Activated CD4-positive, alpha-beta T cell treated with anti-CD3 and anti-CD28 coated beads, Interleukin-2, amount 50 U/mL, for 16 hours (primary cell): ENCODE measurements around the gene NFIX.
"Not testable (repeated sequence)": the region's sequence is repeated elsewhere in the genome, so short reads cannot be mapped to it uniquely, and the experiment has no call there.

ENCODE experiments used
- DNase-seq: peaks from one replicate; pipeline ENCODE4 v3.0.0-alpha.2; 2020

Gene NFIX

DNA sequence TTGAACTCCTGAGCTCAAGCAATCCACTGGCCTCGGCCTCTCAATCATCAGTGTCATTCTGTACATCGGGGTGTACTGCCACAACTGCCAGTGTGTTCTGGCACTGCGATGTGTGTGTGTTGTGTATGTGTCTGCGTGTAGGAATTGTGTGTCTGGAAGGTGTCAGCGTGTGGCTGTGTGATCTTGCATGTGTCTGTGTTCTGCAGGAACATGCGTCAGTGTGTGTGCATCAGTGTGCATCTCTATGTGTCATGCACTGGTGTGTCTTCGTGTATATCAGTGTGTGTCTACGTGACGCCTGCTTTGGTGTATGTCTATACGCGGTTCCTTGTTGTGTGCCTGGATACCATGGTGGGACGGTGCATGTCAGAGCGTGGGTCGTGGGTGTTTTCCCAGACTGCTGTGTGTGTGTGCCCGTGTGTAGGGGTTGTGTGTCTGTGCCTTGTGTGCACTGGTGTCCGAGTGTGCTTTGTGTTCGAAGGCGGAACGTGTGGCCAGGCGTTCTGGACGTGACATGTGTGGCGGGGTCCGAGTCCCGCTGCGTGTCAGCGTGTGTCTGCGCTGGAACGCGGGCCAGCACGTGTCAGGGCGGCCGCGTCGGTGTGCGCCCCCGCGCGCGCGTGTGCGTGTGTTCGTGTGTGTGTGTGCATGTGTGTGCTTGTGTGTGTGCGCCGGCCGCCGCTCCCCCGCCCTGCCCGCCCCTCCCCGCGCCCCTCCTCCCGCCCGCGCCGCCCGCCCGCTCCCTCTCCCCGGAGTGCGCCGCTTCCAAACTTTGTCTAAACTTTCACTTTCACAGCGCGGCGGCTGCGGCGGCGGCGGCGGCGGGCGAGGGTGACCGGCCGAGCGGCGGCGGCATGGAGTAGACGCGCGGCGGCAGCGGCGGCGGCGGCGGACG, at the start of gene NFIX:
NFIX (plus strand) TSS at position 775 of the 895 bp plus-strand sequence. CDS start 363 bp downstream, outside the sequence.
- DNase-seq: peak; percentile 16

DNA sequence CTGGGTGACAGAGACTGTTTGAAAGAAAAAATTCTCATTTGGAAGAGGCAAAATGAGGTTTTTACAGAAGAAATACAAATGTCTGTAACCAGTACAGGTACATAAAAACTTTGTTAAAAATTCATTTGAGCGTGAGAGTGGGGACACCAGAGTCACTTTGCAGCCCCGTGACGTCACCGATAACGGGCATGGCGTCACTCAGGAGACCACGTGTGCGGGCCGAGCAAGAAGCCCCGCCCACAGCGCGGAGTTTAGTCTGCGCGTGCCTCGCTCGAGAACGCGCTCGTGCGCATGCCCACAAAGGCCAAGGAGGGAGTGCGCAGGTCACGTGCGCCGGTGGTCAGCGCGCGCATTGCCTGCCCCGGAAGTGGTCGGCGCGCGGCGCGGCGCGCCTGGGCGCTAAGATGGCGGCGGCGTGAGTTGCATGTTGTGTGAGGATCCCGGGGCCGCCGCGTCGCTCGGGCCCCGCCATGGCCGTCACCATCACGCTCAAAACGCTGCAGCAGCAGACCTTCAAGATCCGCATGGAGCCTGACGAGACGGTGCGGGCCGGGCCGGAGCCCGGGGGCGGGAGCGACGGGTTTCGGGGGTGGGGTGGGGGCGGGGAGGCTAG, 49.7 kb upstream of the NFIX start, which contains the start of gene RAD23A:
RAD23A (plus strand) TSS at position 384 of the 613 bp plus-strand sequence; CDS start at position 471, 87 bp downstream.
- DNase-seq: peak; percentile 99

DNA sequence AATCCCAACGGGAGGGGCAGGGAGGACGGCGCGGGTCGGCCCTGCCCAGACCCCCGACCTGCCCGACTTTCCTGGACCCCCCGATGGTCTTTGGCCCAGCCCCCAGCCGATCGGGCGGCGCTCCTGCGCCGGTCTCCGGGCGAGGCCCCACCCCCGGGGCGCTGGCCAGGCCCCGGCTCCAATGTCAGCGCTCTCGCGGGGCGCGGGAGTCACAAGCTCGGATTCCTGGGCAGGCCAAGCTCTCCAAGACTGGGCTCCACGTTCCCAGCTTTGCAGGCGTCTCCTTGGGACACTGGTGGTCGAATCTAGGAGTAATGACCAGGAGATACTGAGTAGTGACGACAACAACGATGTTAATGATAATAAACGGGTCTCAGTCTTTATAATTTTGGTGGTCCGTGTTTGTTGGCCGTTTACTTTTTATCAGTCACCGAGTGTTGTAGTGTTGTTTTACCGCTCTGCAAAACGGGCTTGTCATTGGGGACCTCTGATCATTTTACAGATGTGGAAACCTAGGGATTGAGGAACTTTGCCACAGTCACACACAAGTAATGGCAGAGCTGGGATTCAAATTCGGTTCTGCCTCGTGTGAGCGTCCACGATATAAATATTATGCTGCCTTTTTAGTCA, 49.1 kb upstream of the NFIX start:
- DNase-seq: peak; percentile 69

DNA sequence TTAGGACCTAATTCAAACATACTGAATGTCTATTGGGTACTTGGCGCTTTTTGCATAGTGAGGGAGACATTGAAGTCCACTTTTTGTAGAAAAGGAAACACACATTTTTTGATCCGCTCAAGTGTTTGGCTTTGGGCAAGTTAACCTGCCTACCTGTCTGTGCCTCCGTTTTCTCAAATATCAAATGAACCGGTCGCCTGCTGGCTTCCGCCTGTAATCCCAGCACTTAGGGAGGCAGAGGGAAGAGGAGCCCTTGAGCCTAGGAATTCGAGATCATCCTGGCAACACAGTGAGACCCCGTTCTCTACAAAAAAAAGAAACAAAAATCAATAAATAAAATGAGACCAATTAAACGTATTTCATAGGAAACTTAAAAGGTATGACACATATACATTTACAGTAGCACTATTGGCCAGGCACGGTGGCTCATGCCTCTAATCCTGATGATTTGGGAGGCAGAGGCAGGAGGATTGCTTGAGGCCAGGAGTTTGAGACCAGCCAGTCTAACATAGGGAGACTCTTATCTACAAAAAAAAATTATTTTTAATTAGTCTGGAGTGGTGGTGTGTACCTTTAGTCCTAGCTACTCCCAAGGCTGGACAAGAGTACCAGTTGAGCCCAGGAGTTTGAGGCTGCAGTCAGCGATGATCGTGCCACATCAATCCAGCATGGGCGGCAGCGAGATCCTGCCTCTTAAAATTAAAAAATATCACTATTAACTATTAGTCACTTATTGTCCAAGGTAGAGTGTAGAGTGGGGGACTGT, 48.4 kb upstream of the NFIX start:
- DNase-seq: no peak

DNA sequence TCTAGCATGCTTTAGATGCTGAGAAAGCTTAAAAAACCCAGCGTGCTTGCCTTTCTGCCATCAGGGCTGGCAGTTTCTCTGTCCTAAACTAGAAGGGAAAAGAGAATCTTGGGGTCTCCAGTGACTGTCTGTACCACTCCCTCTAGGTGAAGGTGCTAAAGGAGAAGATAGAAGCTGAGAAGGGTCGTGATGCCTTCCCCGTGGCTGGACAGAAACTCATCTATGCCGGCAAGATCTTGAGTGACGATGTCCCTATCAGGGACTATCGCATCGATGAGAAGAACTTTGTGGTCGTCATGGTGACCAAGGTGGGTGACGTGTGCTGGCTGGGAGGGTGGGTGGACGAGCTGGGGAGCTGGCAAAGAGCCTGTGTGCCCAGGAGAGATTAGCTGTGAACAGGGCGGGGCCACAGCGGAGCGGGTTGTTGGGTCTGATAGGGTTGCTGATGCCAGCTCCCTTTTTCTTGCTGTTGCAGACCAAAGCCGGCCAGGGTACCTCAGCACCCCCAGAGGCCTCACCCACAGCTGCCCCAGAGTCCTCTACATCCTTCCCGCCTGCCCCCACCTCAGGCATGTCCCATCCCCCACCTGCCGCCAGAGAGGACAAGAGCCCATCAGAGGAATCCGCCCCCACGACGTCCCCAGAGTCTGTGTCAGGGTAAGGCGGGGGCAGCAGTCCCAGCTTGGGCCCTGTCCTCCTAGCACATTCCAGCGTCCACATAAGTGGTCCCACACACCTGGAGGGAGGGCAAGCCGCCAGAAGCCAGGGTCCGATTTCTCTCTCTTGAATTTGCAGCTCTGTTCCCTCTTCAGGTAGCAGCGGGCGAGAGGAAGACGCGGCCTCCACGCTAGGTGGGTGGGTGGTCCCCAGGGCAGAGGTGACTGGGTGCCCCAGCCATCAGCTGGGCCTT, 47.3 kb upstream of the NFIX start:
- DNase-seq: no peak

DNA sequence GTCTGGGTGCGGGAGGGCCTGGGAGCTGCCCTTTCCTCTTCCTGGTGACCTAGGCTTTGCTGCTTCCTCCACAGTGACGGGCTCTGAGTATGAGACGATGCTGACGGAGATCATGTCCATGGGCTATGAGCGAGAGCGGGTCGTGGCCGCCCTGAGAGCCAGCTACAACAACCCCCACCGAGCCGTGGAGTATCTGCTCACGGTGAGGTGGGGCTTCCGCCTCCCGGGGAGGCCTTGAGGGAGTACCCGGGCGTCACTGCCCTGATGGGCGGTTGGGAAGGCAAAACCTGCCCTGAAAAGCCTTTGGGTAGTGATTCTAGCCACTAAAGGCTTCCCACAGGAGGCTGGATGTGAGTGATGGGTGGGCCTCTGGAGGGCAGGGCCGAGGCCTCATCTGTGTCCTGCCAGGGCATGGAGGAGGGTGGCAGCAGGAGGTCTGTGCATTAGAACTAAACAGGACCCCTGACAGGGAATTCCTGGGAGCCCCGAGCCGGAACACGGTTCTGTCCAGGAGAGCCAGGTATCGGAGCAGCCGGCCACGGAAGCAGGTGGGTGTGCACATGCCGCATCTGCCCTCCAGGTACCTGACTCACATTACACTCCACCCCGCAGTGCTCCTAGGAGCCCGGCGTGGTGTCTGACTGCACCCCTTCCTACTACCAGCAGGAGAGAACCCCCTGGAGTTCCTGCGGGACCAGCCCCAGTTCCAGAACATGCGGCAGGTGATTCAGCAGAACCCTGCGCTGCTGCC, 46.5 kb upstream of the NFIX start:
- DNase-seq: no peak

DNA sequence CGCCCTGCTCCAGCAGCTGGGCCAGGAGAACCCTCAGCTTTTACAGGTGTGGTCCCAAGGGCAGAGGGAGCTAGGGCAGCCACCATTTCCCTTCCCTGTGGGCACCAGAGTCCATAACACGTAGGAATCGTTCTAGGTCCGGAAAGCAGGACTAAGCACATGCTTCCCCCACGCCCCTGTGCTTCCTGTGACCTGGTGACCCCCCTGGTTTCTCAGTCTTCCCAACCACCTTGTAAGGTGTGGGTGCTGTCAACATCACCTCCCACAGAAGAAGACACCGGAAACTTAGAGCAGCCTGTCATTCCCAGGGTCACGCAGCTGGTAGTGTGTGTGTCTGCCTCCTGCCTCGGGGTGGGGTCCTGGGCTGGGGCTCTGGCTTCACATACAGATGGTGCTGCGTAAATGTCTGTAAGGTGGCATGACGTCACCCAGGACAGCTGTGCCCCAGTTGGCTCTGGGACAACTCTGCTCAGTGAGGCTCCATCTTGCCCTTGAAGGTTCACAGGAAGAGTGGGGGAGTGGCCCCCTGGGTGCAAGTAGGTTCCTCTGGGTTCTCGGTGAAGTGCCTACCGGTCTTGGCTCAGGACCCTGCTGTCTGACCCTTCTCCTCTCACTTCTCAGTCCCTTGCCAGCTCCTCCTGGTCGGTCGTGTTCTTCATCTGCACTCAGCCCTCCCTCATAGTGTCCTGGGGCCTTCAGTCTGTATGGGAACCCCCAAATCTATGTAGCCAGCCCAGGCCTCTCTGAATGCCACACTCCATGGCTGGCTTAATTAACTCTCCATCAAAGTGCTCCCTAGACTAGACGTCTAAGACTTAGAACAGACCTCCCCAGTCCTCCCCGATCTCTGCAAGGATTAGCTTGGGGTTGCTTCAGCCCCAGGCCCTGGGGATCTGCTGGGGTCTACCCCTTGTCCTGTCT, 45.7 kb upstream of the NFIX start:
- no peak for DNase-seq

DNA sequence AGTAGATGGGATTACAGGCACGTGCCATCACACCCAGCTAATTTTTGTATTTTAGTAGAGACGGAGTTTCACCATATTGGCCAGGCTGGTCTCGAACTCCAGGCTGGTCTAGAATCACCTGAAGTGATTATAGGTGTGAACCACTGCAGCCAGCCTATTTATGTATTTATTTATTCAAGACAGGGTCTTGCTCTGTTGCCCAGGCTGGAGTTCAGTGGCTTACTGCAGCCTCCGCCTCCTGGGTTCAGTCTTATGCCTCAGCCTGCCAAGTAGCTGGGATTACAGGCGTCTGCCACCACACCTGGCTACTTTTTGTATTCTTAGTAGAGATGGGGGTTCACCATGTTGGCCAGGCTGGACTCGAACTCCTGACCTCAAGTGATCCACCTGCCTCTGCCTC, 43.2 kb upstream of the NFIX start:
- DNase-seq: not testable (repeated sequence)

DNA sequence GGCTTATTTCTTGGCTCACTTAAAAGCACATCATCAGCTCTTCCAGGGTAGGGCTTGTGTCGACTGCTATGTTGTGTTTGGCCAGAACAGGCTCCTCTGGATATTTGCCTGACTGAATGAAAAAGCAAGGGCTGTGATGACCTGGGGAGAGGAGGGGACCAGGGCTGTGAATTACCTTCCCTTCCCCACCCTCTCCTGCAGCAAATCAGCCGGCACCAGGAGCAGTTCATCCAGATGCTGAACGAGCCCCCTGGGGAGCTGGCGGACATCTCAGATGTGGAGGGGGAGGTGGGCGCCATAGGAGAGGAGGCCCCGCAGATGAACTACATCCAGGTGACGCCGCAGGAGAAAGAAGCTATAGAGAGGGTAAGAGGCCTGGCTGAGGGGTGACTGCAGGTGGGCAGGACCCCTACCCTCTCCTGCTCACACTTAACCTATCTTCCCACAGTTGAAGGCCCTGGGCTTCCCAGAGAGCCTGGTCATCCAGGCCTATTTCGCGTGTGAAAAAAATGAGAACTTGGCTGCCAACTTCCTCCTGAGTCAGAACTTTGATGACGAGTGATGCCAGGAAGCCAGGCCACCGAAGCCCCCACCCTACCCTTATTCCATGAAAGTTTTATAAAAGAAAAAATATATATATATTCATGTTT, 42.7 kb upstream of the NFIX start:
- no peak for DNase-seq

DNA sequence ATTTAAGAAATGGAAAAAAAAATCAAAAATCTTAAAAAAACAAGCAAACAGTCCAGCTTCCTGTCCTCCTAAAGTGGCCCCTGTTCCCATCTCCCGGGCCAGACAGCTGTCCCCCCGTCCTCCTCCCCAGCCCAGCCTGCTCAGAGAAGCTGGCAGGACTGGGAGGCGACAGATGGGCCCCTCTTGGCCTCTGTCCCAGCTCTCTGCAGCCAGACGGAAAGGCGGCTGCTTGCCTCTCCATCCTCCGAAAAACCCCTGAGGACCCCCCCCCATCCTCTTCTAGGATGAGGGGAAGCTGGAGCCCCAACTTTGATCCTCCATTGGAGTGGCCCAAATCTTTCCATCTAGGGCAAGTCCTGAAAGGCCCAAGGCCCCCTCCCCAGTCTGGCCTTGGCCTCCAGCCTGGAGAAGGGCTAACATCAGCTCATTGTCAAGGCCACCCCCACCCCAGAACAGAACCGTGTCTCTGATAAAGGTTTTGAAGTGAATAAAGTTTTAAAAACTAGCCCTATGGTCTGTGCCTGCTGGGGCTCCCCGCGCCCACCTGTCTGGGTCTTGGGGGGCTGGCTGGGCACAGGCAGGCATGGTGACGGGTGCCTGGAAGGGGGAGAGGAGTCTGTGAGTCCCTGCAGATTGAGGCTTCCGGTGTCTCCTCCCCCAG, 42.0 kb upstream of the NFIX start:
- no peak for DNase-seq

DNA sequence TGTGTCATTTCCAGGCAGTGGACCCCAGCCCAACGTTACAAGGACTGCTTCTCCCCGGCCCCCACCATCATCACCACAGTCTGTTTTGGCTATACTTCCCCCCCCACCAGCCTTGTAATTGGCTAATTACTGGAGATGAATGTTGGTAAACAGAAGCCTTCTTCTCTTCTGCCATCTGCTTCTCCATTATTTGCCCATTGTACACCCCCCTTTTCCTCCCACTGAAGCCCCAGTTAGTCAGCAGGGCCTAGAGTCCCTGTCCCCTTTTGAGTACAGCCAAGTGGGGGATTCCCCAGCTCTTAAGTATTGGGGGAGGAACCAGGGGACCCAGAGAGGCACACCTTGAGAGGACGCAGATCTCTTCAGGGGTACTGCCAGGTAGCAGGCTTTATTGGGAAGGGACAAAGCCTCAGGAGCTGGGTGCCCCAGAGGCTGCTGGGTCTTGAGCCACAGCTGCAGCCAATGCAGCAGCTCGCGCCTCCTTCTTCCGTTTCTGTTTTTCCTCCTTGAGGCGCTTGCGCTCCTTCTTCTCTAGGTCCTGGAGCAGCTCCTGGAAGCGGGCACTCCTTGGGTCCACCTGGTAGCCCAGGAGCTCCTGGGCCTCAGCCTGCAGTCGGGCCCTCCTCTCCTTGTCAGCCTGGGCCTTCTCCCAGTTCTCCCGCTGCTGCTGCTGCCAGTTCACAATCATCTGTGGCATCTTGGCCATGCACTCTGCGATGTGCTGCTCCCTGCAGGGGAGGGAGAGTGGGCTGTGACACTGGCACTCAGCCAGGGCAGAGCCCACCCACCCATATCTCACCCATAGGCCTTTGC, 41.3 kb upstream of the NFIX start:
- DNase-seq: no peak

DNA sequence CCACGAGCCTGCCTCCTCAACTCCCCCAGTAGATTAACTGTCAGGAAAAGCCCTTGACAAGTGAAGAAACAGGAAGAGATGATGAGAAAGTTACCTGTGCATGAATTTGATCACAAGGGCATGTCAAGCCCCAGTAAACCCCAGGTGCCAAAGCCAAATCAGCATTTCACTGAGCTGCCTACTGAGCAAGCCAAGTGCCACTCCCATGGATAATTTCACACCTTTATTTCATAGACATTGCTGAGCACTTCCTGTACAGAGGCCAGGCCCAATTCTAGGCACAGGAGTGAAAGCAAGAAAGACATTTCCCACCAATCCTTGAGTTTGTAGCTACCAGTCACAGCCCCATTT, 40.7 kb upstream of the NFIX start:
- DNase-seq: peak; percentile 38

DNA sequence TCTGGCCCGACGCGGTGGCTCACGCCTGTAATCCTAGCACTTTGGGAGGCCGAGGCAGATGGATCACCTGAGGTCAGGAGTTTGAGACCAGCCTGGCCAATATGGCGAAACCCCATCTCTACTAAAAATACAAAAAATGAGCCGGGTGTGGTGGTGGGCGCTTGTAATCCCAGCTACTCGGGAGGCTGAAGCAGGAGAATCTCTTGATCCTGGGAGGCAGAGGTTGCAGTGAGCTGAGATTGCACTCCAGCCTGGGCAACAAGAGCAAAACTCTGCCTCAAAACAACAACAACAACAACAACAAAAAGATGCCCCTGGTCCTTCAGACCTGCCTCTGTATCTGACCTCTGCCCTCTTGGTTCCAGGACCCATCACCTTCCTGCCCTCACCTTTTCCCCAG, 39.7 kb upstream of the NFIX start:
- not testable (repeated sequence) for DNase-seq

DNA sequence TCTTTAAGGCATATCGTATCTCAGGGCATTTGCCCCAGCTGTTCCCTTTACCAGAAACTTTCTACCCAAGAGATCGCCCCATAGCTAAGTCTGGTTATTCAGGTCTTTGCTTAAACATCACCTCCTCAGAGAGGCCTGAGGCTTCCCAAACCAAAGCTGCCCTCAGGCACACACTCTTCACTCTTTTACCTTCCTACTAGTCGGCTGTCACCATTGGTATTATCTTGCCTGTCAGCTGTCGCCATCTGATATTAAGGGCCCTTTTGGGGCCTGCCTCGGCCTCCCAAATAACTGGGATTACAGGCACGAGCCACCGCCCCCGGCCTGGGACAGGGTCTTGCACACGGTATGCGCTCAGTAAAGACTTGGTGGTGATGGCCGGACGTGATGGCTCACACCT, 39.3 kb upstream of the NFIX start:
- no peak for DNase-seq

DNA sequence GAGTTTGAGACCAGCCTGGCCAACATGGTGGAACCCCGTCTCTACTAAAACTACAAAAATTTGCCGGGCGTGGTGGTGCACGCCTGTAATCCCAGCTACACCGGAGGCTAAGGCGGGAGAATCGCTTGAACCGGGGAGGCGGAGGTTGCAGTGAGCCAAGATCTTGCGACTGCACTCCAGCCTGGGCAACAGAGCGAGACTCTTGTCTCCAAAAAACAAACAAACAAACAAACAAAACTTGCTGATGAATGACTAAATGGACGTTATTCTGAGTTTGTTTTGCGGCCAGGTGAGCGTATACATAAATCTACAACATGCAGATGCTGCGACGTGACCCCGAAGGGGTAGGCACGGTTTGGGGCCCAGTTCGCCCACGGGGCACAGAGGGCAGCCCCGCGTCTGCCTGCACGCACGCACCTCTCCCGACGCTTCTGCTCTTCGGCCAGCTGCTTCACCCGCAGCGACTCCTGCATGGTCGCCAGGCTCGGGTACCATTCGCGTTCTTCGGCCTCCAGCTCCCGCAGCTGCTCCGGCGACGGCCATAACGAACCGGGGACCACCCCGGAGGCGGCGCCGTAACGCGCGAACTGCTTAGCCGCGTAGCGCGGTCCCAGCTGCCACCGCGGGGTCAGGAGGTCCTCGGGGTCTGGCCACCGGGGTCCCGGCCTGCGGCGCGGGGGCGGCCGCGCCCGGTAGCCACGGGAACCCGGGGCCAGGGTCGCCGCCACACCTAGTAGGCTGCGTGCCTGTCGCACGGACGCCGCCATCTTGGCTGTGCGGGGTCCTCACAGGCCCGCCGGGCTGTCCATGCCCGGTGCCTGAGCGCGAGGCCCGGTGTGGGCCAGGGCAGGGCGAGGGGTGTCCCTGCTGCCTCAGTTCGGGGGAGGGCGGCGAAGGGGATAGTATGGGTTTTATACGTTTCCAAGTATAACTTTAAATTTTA, 38.6 kb upstream of the NFIX start, which contains the start of gene GADD45GIP1:
GADD45GIP1 (minus strand) TSS at position 778 of the 943 bp plus-strand sequence; CDS start at position 767, 11 bp downstream.
- DNase-seq: peak; percentile 89

DNA sequence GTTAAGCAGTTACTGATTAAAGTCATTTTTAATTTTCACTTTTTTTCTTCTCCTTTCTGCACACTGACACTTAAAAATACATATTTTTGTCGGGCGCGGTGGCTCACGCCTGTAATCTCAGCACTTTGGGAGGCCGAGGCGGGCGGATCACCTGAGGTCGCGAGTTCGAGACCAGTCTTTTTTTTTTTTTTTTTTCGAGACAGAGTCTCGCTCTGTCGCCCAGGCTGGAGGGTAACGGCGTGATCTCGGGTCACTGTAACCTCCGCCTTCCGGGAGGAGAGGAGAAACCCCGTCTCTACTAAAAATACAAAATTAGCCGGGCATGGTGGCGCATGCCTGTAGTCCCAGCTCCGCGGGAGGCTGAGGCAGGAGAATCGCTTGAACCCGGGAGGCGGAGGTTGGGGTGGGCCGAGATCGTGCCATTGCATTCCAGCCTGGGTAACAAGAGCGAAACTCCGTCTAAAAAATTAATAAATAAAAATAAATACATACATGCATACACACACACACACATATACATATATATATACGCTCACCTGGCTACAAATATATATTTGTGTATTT, 37.8 kb upstream of the NFIX start:
- not testable (repeated sequence) for DNase-seq
